ENCODE measurements around the gene MARCHF3.

The MARCHF3 gene

DNA sequence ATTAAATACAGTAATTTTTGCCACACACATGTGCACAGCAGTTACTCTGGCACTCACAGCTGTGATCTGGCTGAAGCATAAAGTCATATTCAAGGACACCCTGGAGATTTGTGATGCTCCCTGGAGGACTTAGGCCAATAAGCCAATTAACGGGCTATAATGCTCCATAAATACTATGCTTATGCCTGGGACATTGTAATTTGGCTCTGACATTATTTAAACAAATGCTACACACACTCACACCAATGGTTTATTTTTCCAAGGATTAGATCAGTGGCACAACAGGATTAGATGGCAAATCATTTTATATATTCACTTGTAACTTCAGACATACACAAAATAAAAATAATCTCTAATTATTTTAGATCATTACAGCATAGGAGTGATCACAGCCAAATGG lies 142.2 kb downstream of the MARCHF3 start:
- no peak overlapping the region for H3K4me3 ChIP-seq (ENCODE audit: low read length)
- TF ChIP-seq CTCF (IDR thresholded peaks at IDR 0.05; ENCODE audit: insufficient read depth, low read depth, low read length, missing control alignments) = no peak
- DNase-seq (ENCODE audit: low read depth) = no peak

- no peak overlapping the region for H3K4me3 ChIP-seq (ENCODE audit: low read length)
- TF ChIP-seq CTCF (IDR thresholded peaks at IDR 0.05; ENCODE audit: insufficient read depth, low read depth, low read length, missing control alignments) = no peak
- peak; percentile 91 for DNase-seq (ENCODE audit: low read depth)
Measured at GRCh38 chr5:126884269-126884819, 146.0 kb downstream of the MARCHF3 start.

DNA sequence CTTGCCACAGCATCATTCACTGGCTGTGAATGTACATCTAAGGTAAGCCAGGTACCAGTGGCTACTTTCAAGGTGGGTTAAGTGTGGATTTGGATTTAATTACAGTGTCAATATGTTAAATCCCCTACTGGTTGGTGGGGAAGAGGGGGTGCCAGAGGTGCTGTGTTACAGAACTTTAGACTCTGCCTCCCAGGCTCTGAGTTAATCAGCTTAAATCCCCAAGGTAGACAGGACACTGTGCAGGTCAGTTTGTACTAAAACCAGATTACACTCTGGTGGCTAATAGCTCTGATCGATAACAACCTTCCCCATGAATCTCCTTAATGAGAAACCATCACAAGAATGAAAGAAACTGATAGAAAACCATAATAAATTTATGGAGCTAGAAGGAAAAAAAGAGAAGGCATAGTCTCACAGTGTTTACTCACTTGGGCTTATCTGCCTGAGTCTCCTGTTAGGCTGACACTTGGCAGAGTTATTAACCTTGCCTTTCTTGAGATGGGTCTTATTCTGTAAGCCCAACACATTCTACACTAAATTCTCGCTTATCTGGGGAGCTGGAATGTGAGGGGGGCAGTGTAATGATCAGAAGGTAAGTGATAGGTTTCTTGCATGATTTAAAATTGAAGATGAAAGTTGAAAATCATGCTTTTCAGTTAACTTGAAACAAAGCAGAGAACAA lies 146.7 kb downstream of the MARCHF3 start:
- TF ChIP-seq CTCF (IDR thresholded peaks at IDR 0.05; ENCODE audit: insufficient read depth, low read depth, low read length, missing control alignments) = no peak
- no peak for DNase-seq (ENCODE audit: low read depth)
- no peak overlapping the region for H3K4me3 ChIP-seq (ENCODE audit: low read length)

DNA sequence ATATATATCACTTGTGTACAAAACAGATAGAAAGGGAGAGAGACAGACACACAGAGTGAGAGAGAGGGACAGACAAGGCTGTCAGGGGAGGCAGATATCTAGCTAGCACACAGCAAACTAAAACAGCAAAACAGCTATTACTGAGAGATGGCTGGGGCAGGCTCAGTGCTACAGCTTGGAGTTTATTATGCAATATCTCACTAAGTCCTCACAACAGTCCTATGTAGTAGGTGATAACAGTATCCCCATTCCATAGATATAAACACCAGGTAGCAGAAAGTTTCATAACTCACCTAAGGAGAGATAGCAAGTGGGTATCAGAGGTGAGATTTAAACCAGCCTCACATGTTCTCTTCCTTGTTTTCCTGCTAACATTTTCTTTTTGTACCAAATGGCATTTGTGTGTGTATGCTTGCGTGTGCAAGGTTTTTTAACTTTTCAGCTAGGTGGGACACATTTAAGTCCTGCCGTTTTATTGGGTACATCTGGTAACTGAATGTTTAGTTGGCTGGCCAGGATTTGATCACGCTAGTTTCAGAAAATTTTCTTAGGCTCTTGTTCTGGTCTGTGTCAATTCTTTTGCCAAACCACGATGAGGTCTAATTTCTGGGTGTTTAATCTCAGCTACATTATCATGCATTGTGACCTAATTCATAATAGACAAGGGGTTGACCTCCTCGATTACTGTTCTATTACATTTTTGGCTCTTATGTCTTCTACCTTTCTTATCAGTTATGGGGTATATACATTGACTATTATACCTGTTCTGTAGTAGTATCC lies 148.3 kb downstream of the MARCHF3 start:
- DNase-seq (ENCODE audit: low read depth) = no peak
- no peak overlapping the region for H3K4me3 ChIP-seq (ENCODE audit: low read length)
- no peak for TF ChIP-seq CTCF (IDR thresholded peaks at IDR 0.05; ENCODE audit: insufficient read depth, low read depth, low read length, missing control alignments)

DNA sequence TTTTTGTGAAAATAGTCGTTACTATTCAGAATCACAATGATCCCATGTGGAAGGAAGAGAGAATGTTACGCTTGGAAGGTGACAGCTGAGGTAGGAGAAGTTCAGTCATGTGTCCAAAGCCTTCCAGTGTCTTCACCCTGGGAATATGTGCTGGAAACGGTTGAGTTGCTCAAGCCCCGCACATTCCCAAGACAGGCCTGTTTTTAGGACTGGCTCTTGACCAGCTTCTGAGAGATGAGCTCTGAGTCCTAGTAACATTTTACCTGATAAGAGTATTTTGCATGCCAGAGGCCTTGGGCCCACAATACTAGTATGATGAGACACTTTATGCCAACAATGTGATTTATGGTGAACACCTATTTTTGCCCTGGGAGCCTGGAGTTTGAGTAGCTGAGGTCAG lies 151.7 kb downstream of the MARCHF3 start:
- TF ChIP-seq CTCF (IDR thresholded peaks at IDR 0.05; ENCODE audit: insufficient read depth, low read depth, low read length, missing control alignments) = no peak
- H3K4me3 ChIP-seq (ENCODE audit: low read length) = no peak overlapping the region
- no peak for DNase-seq (ENCODE audit: low read depth)

- DNase-seq (ENCODE audit: low read depth) = no peak
- TF ChIP-seq CTCF (IDR thresholded peaks at IDR 0.05; ENCODE audit: insufficient read depth, low read depth, low read length, missing control alignments) = no peak
Measured at GRCh38 chr5:126878085-126878484, 152.3 kb downstream of the MARCHF3 start.

More at GRCh38 chr5:126878085-126878484, 152.3 kb downstream of the MARCHF3 start:
- no peak overlapping the region for H3K4me3 ChIP-seq (ENCODE audit: low read length)
